OCI-LY7 (cell line): Measurements from ENCODE around the gene FBLN2. TPM values are rescaled to one million over a fixed set of nuclear protein-coding genes. Genes with fewer than 3 reads are reported as not detected.

Experiments
- BruUV-seq: library from RNA; stranded (reverse); fragments of 400-500 nt; replicated peaks from 2 replicates; lab custom pipeline; 2021; lab: Mats Ljungman, UMichigan
- CTCF ChIA-PET: fragments of 300-600 bp; sonication (Branson Sonifier 250); formaldehyde crosslinking; loops from one replicate; lab custom pipeline; 2022; ENCODE audit warnings: antibody characterized with exemption; ENCODE audit not compliant: unreplicated experiment; lab: Charles Lee
- POLR2A ChIA-PET: fragments of 300-600 bp; sonication (Branson Sonifier 250); formaldehyde crosslinking; loops from one replicate; lab custom pipeline; 2022; ENCODE audit warnings: antibody characterized with exemption; lab: Charles Lee
- DNase-seq: peaks from one replicate; pipeline ENCODE4 v3.0.0-alpha.2; 2015; ENCODE audit warnings: low spot score
- H2AFZ ChIP-seq: fragments of 200-600 bp; sonication (generic), shearing (Covaris generic); 2 replicates; pipeline ENCODE4 v1.6.1; 2014; ENCODE audit warnings: mild to moderate bottlenecking, antibody characterized with exemption, low read length, moderate library complexity
- H3K27ac ChIP-seq: fragments of 200-600 bp; sonication (generic); 2 replicates; pipeline ENCODE4 v1.5.1; 2014; ENCODE audit warnings: mixed run types, low read depth, mild to moderate bottlenecking, moderate library complexity, low read length, inconsistent platforms; ENCODE audit not compliant: poor library complexity, severe bottlenecking
- H3K36me3 ChIP-seq: fragments of 200-600 bp; sonication (generic); 2 replicates; pipeline ENCODE4 v1.6.1; 2014; ENCODE audit warnings: mild to moderate bottlenecking, antibody characterized with exemption, low read length, moderate library complexity, mixed read lengths; ENCODE audit not compliant: insufficient read depth
- H3K4me1 ChIP-seq: fragments of 200-600 bp; sonication (generic); 2 replicates; pipeline ENCODE4 v1.5.1; 2014; ENCODE audit warnings: mild to moderate bottlenecking, low read length; ENCODE audit not compliant: insufficient read depth, poor library complexity, severe bottlenecking
- H3K4me2 ChIP-seq: fragments of 200-600 bp; sonication (generic); 2 replicates; pipeline ENCODE4 v1.6.1; 2014; ENCODE audit warnings: mild to moderate bottlenecking, low read length
- H3K4me3 ChIP-seq: fragments of 200-600 bp; sonication (generic); 2 replicates; pipeline ENCODE4 v1.5.1; 2014; ENCODE audit warnings: mild to moderate bottlenecking, low read depth, low read length; ENCODE audit not compliant: poor library complexity, severe bottlenecking
- H3K79me2 ChIP-seq: fragments of 200-600 bp; sonication (generic); 2 replicates; pipeline ENCODE4 v1.6.1; 2016; ENCODE audit warnings: low read depth, mild to moderate bottlenecking, low read length, moderate library complexity, mixed read lengths; ENCODE audit not compliant: insufficient read depth
- H3K9me2 ChIP-seq: fragments of 200-600 bp; sonication (generic); 2 replicates; pipeline ENCODE4 v1.6.1; 2016; ENCODE audit warnings: mild to moderate bottlenecking, low read length, mixed read lengths; ENCODE audit not compliant: insufficient read depth
- H3K9me3 ChIP-seq: fragments of 200-600 bp; sonication (generic); 2 replicates; pipeline ENCODE4 v1.6.1; 2014; ENCODE audit warnings: mild to moderate bottlenecking, mixed run types, low read length, mixed read lengths
- H4K20me1 ChIP-seq: fragments of 200-600 bp; sonication (generic); 2 replicates; pipeline ENCODE4 v1.6.1; 2014; ENCODE audit warnings: mild to moderate bottlenecking, antibody characterized with exemption, low read length, moderate library complexity, mixed read lengths; ENCODE audit not compliant: insufficient read depth
- CTCF ChIP-seq: fragments of 200-600 bp; sonication (generic); conservative IDR thresholded peaks from 2 replicates; pipeline ENCODE4 v1.5.1; 2014; ENCODE audit warnings: mild to moderate bottlenecking, antibody characterized with exemption, low read length, moderate library complexity, mixed read lengths
- EZH2phosphoT487 ChIP-seq: fragments of 200-600 bp; sonication (generic); IDR thresholded peaks from 2 replicates; pipeline ENCODE4 v1.6.1; 2018; ENCODE audit warnings: low read depth, borderline replicate concordance, mild to moderate bottlenecking, mixed run types, antibody characterized with exemption, low read length, moderate library complexity, mixed read lengths
- intact Hi-C: fragments of 100-400 bp; cut with micrococcal nuclease; formaldehyde crosslinking; loops from one replicate; pipeline ENCODE4 v1.10.0; 2022; ENCODE audit not compliant: unreplicated experiment
- total RNA-seq, 2 experiments: library from RNA; depleted of rRNA in 1 of 2; stranded (reverse); fragments of >200 nt in 1 of 2; shearing (Covaris generic) in 1 of 2; gene quantifications; 2 replicates each; pipeline ENCODE4 v1.2.3, GENCODE V29; 2014 to 2022

FBLN2 gene
- total RNA-seq, 2 experiments from 2014 or later: not detected

- POLR2A ChIA-PET: no interaction called here
These were observed 19.5 kb upstream of the FBLN2 start for GRCh38 chr3:13529196-13530112.

GRCh38 chr3:13530241-13531009 is 18.5 kb upstream of the FBLN2 start:
- CTCF ChIA-PET: no interaction called here
- no TSS peak for BruUV-seq
- intact Hi-C loops: no loop called here
- no peaks in the 10 kb centered on the region for H3K36me3 ChIP-seq
- no peaks in the 10 kb centered on the region for H3K79me2 ChIP-seq
- no peak overlapping the region for H2AFZ ChIP-seq
- H3K4me1 ChIP-seq: no peaks in the 10 kb centered on the region
- H3K9me2 ChIP-seq: no peaks in the 10 kb centered on the region
- no peaks in the 10 kb centered on the region for H3K9me3 ChIP-seq
- no peak overlapping the region for H3K4me3 ChIP-seq
- no peak overlapping the region for H3K27ac ChIP-seq
- no peak overlapping the region for H3K4me2 ChIP-seq
- no peaks in the 10 kb centered on the region; the same call in 1 of the 2 replicates for H4K20me1 ChIP-seq
- POLR2A ChIA-PET: no interaction called here
- DNase-seq: no peak
- TF ChIP-seq EZH2phosphoT487 (no peak), CTCF (no peak)

More at GRCh38 chr3:13529196-13530112, 19.5 kb upstream of the FBLN2 start:
- Histone ChIP-seq H2AFZ (no peak overlapping the region), H3K9me3 (no peaks in the 10 kb centered on the region), H3K9me2 (no peaks in the 10 kb centered on the region), H3K27ac (no peak overlapping the region), H3K79me2 (no peaks in the 10 kb centered on the region), H3K4me2 (no peak overlapping the region), H3K4me1 (no peaks in the 10 kb centered on the region), H4K20me1 (no peaks in the 10 kb centered on the region; the same call in 1 of the 2 replicates), H3K4me3 (no peak overlapping the region), H3K36me3 (no peaks in the 10 kb centered on the region)
- CTCF ChIA-PET: no interaction called here
- no peak for DNase-seq
- TF ChIP-seq EZH2phosphoT487 (no peak), CTCF (no peak)
- BruUV-seq: no TSS peak
- intact Hi-C loops: no loop called here
